ENCODE data around the gene SLC25A22. TPM values are rescaled to one million over a fixed set of nuclear protein-coding genes. Genes with fewer than 3 reads are reported as not detected.

The SLC25A22 gene
- polyA plus RNA-seq, 2 of the 4 experiments (the other 2 are of a cell fraction), result 13.5 to 18.7 TPM

GRCh38 chr11:801097-801780 lies 3.2 kb upstream of the SLC25A22 start:
- FAIRE-seq (no peak), ATAC-seq (no peak), DNase-seq (ENCODE audit: low read depth in 1 of 2, low spot score in 1 of 2) (no peak)
- Histone ChIP-seq H3K9me3 (no peaks in the 10 kb centered on the region), H3K4me3 (no peak overlapping the region), H3K4me2 (no peak overlapping the region), H3K27ac (no peak overlapping the region), H3K4me1 (peaks cover 22% of the 10 kb centered on the region)
- CTCF ChIA-PET, result interaction anchor here (1.0 kb wide), 2 partner anchors 11 to 36 kb away, joined by 3 read pairs; partner anchors contain the start of gene CEND1
- POLR2A ChIA-PET, result no interaction called here
- TF ChIP-seq EHF (CRISPR knock-in tag; IDR thresholded peaks at IDR 0.05) (no peak), RAD21 (conservative IDR thresholded peaks at IDR 0.05 in 1 of 2, IDR thresholded peaks at IDR 0.05 in 1 of 2) (no peak)
- WGBS (ENCODE audit: missing lambda C conversion rate), result 94% methylated on average over 11 of the region's 20 CpGs

- Histone ChIP-seq H3K4me2 (no peak overlapping the region), H3K4me3 (no peak overlapping the region), H3K9me3 (no peaks in the 10 kb centered on the region), H3K27ac (no peak overlapping the region), H3K4me1 (peaks cover 30% of the 10 kb centered on the region)
- TF ChIP-seq FOXS1 (CRISPR knock-in tag; IDR thresholded peaks at IDR 0.05), result no peak
- TF ChIP-seq TP53 (CRISPR knock-in tag; IDR thresholded peaks at IDR 0.05), result no peak
- no peak for TF ChIP-seq POLR2A (IDR thresholded peaks at IDR 0.05; ENCODE audit: low read length)
- TF ChIP-seq FOSL2 (IDR thresholded peaks at IDR 0.05), result no peak
- no peak for TF ChIP-seq FOSL2 (CRISPR knock-in tag; IDR thresholded peaks at IDR 0.05)
- no peak for TF ChIP-seq REST (IDR thresholded peaks at IDR 0.05)
- TF ChIP-seq JUN (IDR thresholded peaks at IDR 0.05), result no peak
- TF ChIP-seq NR3C1 (IDR thresholded peaks at IDR 0.05), result no peak
- TF ChIP-seq BHLHE40 (IDR thresholded peaks at IDR 0.05; ENCODE audit: low read depth, low read length), result no peak
- TF ChIP-seq HEYL (CRISPR knock-in tag; IDR thresholded peaks at IDR 0.05), result no peak
- TF ChIP-seq MAX (IDR thresholded peaks at IDR 0.05), result no peak
- no peak for TF ChIP-seq ATOH8 (CRISPR knock-in tag; IDR thresholded peaks at IDR 0.05; ENCODE audit: low read depth)
- DNase-seq (ENCODE audit: low read depth in 1 of 2, low spot score in 1 of 2) (no peak), ATAC-seq (no peak), FAIRE-seq (no peak)
- ChIA-PET POLR2A (no interaction called here), CTCF (interaction anchor here (1.0 kb wide), 2 partner anchors 11 to 35 kb away, joined by 3 read pairs; partner anchors contain the start of gene CEND1)
- WGBS (ENCODE audit: missing lambda C conversion rate), result 90% methylated on average over 29 of the region's 30 CpGs
These were observed 2.4 kb upstream of the SLC25A22 start for GRCh38 chr11:800473-800872.

GRCh38 chr11:799641-800316 lies 1.7 kb upstream of the SLC25A22 start:
- H3K9me3 ChIP-seq, result no peaks in the 10 kb centered on the region
- H3K4me2 ChIP-seq, result no peak overlapping the region
- peaks cover 37% of the 10 kb centered on the region for H3K4me1 ChIP-seq
- WGBS (ENCODE audit: missing lambda C conversion rate), result 93% methylated on average over 7 of the region's 32 CpGs
- no peak overlapping the region for H3K27ac ChIP-seq
- H3K4me3 ChIP-seq, result no peak overlapping the region
- TF ChIP-seq CEBPB (IDR thresholded peaks at IDR 0.05) (no peak), SMC3 (IDR thresholded peaks at IDR 0.05) (no peak), RNF2 (IDR thresholded peaks at IDR 0.05; ENCODE audit: borderline replicate concordance, low read depth) (no peak), HES2 (IDR thresholded peaks at IDR 0.05) (no peak), KDM1A (IDR thresholded peaks at IDR 0.05; ENCODE audit: low read depth) (no peak), FOSB (CRISPR knock-in tag; IDR thresholded peaks at IDR 0.05) (no peak), MYC (IDR thresholded peaks at IDR 0.05; ENCODE audit: borderline replicate concordance, low read length) (no peak), HDAC2 (IDR thresholded peaks at IDR 0.05) (no peak), HMGXB4 (CRISPR knock-in tag; IDR thresholded peaks at IDR 0.05; ENCODE audit: borderline replicate concordance) (no peak), BHLHE40 (IDR thresholded peaks at IDR 0.05; ENCODE audit: low read depth, low read length) (no peak), CHD2 (IDR thresholded peaks at IDR 0.05; ENCODE audit: low read length, partially characterized antibody) (no peak), RAD21 (conservative IDR thresholded peaks at IDR 0.05 in 1 of 2, IDR thresholded peaks at IDR 0.05 in 1 of 2) (no peak), EP300 (IDR thresholded peaks at IDR 0.05) (no peak), RFX5 (IDR thresholded peaks at IDR 0.05) (no peak)
- ChIA-PET POLR2A (no interaction called here), CTCF (interaction anchor here (0.9 to 1.9 kb wide), 5 partner anchors 9 to 53 kb away, joined by 3 to 10 read pairs (median 4); partner anchors contain the start of genes CEND1, GATD1, RPLP2 and TALDO1)
- no peak for DNase-seq (ENCODE audit: low read depth in 1 of 2, low spot score in 1 of 2)
- no peak for FAIRE-seq
- ATAC-seq, result no peak

Measured in A549 (cell line).